ENCODE measurements around the gene JMJD7. TPM values are rescaled to one million over a fixed set of nuclear protein-coding genes. Genes with fewer than 3 reads are reported as not detected.
A peak's percentile ranks its signal among the peaks of the same experiment; 100 is the strongest.

The JMJD7 gene
- total RNA-seq, 2 experiments from 2014 or later, result 12.0 to 21.9 TPM

DNA sequence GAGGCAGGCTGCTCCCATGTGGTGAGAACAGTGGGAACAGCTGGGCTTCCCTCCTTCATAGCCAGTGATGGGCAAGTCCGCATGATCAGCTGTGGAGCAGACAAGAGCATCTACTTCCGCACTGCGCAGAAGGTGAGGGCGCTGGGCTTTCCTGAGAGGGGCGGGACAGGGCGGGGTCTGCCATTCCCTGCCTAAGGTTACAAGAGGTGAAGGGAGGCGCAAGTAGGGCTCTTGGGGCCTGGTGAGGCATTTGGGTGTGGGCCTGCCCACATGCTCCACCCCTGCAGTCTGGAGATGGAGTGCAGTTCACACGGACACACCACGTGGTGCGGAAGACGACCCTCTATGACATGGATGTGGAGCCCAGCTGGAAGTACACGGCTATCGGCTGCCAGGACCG, 10.6 kb upstream of the JMJD7 start:
- no peaks in the 10 kb centered on the region for H3K9me3 Mint-ChIP-seq (ENCODE audit: low read depth)
- CTCF ChIA-PET, result interaction anchor here (1.5 kb wide), 1 partner anchor 43 kb away, joined by 6 read pairs; the partner anchor contains the start of gene MAPKBP1
- H3K36me3 Mint-ChIP-seq, result peaks cover 6% of the 10 kb centered on the region
- no peak overlapping the region for H3K4me3 Mint-ChIP-seq
- ATAC-seq (no peak), DNase-seq (no peak)
- no peaks in the 10 kb centered on the region for H3K27me3 Mint-ChIP-seq
- H3K27ac Mint-ChIP-seq, result no peak overlapping the region
- H3K4me1 Mint-ChIP-seq, result peaks cover under 1% of the 10 kb centered on the region

DNA sequence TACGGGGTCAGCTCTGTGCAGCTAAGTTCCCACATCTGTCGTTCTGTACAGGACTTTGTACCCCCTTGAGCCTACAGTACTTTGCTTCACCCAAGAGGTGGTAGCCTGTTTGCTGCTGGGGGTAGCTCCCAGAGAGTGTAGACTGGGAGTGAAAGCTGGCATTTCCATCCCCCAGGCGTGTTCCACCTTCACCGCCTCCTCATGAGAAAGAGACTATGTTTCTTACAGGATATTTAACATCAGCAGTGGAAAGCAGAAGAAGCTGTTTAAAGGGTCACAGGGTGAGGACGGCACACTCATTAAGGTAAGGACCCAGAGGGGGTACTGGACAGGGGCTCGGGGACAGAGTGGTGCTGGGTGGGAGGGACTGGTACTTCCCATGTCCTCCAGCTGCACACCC, 10.1 kb upstream of the JMJD7 start:
- H3K27ac Mint-ChIP-seq, result no peak overlapping the region
- no peak overlapping the region for H3K4me3 Mint-ChIP-seq
- DNase-seq (no peak), ATAC-seq (no peak)
- H3K4me1 Mint-ChIP-seq, result no peaks in the 10 kb centered on the region
- peaks cover 6% of the 10 kb centered on the region for H3K36me3 Mint-ChIP-seq
- CTCF ChIA-PET, result interaction anchor here (1.5 kb wide), 1 partner anchor 44 kb away, joined by 6 read pairs; the partner anchor contains the start of gene MAPKBP1
- no peaks in the 10 kb centered on the region for H3K27me3 Mint-ChIP-seq
- H3K9me3 Mint-ChIP-seq (ENCODE audit: low read depth), result no peaks in the 10 kb centered on the region

DNA sequence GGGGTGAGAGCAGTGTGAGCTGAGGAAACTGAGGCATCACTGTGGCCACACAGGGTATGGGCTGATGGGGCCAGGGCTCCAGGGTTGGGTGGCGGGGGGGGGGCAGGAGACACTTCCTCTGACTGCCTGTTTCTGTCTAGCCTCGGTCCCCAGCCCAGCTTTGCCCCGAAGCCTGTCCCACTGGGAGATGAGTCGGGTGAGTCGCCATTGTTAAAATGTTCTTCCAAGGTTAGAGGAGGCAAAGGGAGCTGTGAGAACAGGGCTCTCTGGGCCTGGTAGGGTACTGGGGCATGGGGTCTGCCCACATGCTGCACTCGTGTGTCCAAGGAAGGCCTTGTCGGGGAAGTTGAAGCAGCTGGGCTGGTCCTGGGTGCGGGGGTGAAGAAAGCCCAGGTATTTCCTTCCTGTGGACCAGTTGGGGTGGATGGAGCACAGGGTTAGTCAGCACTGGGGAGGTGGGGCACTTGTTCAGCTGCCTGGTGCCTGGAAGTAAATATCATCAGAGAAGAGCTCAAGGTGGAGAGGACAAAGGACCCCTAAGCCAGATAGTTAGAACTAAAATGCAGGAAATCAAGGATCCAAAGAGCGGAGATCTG, 8.3 kb upstream of the JMJD7 start:
- CTCF ChIA-PET, result interaction anchor here (1.1 to 2.5 kb wide), 4 partner anchors 8 to 85 kb away, joined by 3 to 18 read pairs (median 6); partner anchors contain the start of gene MAPKBP1
- H3K27ac Mint-ChIP-seq, result no peak overlapping the region

DNA sequence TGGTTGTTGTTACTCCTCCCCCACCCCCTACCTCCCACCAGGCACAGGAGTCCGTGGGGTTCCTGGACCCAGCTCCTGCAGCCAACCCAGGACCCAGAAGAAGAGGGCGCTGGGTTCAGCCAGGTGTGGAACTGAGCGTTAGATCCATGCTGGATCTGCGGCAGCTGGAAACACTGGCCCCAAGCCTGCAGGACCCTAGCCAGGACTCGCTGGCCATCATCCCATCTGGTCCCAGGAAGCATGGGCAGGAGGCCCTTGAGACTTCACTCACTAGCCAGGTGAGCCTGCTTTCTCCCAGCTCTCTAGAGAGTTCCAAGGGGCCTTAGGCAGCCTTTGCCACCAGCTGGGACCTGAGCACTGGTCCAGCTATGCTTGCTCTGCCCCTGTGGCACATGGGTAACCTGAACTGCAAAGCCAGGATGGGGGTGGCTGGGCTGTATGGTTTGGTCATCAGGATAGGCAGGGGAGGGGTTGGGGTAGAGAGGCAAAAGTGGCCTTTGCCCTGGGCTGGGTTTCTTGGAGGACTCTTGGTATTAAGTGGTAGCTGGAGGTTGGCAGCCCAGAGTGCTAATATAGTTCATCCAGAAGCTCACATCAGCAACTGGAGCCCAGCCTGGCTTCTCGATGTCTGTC, 7.0 kb upstream of the JMJD7 start:
- DNase-seq (no peak), ATAC-seq (no peak)
- Mint-ChIP-seq H3K27ac (no peak overlapping the region), H3K4me1 (no peaks in the 10 kb centered on the region), H3K27me3 (no peaks in the 10 kb centered on the region), H3K9me3 (ENCODE audit: low read depth) (no peaks in the 10 kb centered on the region), H3K36me3 (peaks cover 4% of the 10 kb centered on the region), H3K4me3 (no peak overlapping the region)
- CTCF ChIA-PET, result interaction anchor here (1.8 to 2.5 kb wide), 3 partner anchors 9 to 84 kb away, joined by 4 to 18 read pairs (median 7); partner anchors contain the start of gene MAPKBP1

More for the DNA sequence above, 8.3 kb upstream of the JMJD7 start:
- H3K27me3 Mint-ChIP-seq, result no peaks in the 10 kb centered on the region
- ATAC-seq (no peak), DNase-seq (no peak)
- peaks cover 4% of the 10 kb centered on the region for H3K36me3 Mint-ChIP-seq
- H3K4me3 Mint-ChIP-seq, result no peak overlapping the region
- H3K4me1 Mint-ChIP-seq, result no peaks in the 10 kb centered on the region
- H3K9me3 Mint-ChIP-seq (ENCODE audit: low read depth), result no peaks in the 10 kb centered on the region

DNA sequence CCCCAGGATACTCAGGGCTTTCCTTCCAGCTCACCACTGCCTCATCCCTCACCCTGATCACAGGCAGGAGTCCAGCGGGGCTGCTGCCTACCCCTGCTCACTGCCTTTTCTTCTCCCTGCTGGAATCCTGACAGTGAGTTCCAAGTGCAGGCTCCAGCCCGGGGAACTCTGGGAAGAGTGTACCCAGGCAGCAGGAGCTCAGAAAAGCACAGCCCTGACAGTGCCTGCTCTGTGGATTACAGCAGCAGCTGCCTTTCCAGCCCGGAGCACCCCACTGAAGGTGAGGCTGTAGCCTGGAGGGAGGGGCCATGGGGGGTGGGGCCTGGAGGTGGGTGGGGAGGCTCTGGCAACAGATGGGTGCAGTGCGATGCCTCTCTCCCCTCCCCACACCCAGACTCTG, 6.1 kb upstream of the JMJD7 start:
- H3K27me3 Mint-ChIP-seq, result no peaks in the 10 kb centered on the region
- H3K4me1 Mint-ChIP-seq, result no peaks in the 10 kb centered on the region
- CTCF ChIA-PET, result interaction anchor here (2.5 kb wide), 2 partner anchors 10 to 48 kb away, joined by 7 to 18 read pairs; partner anchors contain the start of gene MAPKBP1
- DNase-seq (no peak), ATAC-seq (no peak)
- no peaks in the 10 kb centered on the region for H3K9me3 Mint-ChIP-seq (ENCODE audit: low read depth)
- H3K4me3 Mint-ChIP-seq, result no peak overlapping the region
- no peak overlapping the region for H3K27ac Mint-ChIP-seq
- peaks cover 4% of the 10 kb centered on the region for H3K36me3 Mint-ChIP-seq

DNA sequence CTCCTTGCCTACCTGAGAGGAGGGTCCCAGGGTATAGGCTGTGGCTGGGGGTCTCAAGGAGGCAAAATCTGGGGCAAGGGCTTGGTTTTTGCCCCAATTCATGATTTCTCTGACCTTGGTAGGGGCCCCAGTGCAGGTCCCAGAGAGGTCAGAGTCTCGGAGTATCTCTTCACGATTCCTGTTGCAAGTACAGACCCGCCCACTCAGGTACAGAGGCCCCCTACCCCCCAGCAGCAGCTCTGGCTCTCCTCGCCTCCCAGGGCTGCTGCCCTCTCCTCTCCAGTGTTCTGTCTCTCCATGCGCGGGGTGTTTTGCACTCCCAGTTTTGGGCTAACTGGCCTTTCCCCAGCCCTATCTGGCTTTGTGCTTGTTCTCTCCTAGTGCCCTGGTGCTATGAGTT, 5.4 kb upstream of the JMJD7 start:
- H3K4me1 Mint-ChIP-seq, result no peaks in the 10 kb centered on the region
- no peaks in the 10 kb centered on the region for H3K27me3 Mint-ChIP-seq
- peaks cover 4% of the 10 kb centered on the region for H3K36me3 Mint-ChIP-seq
- no peak overlapping the region for H3K27ac Mint-ChIP-seq
- no peak for DNase-seq
- H3K4me3 Mint-ChIP-seq, result no peak overlapping the region
- CTCF ChIA-PET, result no interaction called here
- H3K9me3 Mint-ChIP-seq (ENCODE audit: low read depth), result no peaks in the 10 kb centered on the region
- no peak for ATAC-seq

DNA sequence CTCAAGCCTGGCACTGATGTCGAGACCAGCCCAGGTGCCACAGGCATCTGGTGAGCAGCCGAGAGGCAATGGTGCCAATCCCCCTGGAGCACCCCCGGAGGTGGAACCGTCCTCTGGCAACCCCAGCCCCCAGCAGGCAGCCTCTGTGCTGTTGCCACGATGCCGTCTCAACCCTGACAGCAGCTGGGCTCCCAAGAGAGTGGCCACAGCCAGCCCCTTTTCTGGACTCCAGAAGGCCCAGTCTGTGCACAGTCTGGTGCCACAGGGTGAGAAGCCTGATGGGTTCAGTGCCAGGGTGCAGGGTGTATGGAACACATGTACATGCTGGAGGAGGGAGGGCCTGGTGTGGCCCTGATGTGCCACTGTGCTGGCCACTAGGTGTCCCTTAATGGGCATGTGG, 4.9 kb upstream of the JMJD7 start:
- H3K36me3 Mint-ChIP-seq, result peaks cover 4% of the 10 kb centered on the region

DNA sequence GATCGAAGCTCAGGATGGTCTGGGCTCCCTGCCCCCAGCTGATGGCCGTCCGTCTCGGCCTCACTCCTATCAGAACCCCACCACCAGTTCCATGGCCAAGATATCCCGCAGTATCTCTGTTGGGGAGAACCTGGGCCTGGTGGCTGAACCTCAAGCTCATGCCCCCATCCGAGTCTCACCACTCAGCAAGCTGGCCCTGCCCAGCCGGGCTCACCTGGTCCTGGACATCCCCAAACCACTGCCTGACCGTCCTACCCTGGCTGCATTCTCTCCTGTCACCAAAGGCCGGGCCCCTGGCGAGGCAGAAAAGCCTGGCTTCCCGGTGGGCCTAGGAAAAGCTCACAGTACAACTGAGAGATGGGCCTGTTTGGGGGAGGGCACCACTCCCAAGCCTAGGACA, 4.4 kb upstream of the JMJD7 start:
- DNase-seq, result no peak
- peaks cover 3% of the 10 kb centered on the region for H3K4me1 Mint-ChIP-seq
- no peak overlapping the region for H3K4me3 Mint-ChIP-seq
- CTCF ChIA-PET, result interaction anchor here (1.1 to 1.2 kb wide), 2 partner anchors 12 to 83 kb away, joined by 3 to 5 read pairs; no protein-coding TSS in a partner anchor
- no peak overlapping the region for H3K27ac Mint-ChIP-seq
- H3K9me3 Mint-ChIP-seq (ENCODE audit: low read depth), result no peaks in the 10 kb centered on the region
- no peaks in the 10 kb centered on the region for H3K27me3 Mint-ChIP-seq
- peaks cover 4% of the 10 kb centered on the region for H3K36me3 Mint-ChIP-seq
- no peak for ATAC-seq

More for the DNA sequence above, 4.9 kb upstream of the JMJD7 start:
- no peak for DNase-seq
- Mint-ChIP-seq H3K9me3 (ENCODE audit: low read depth) (no peaks in the 10 kb centered on the region), H3K4me1 (peaks cover 2% of the 10 kb centered on the region), H3K4me3 (no peak overlapping the region), H3K27me3 (no peaks in the 10 kb centered on the region), H3K27ac (no peak overlapping the region)
- no peak for ATAC-seq
- CTCF ChIA-PET, result interaction anchor here (1.1 to 1.2 kb wide), 2 partner anchors 11 to 84 kb away, joined by 3 to 5 read pairs; no protein-coding TSS in a partner anchor

DNA sequence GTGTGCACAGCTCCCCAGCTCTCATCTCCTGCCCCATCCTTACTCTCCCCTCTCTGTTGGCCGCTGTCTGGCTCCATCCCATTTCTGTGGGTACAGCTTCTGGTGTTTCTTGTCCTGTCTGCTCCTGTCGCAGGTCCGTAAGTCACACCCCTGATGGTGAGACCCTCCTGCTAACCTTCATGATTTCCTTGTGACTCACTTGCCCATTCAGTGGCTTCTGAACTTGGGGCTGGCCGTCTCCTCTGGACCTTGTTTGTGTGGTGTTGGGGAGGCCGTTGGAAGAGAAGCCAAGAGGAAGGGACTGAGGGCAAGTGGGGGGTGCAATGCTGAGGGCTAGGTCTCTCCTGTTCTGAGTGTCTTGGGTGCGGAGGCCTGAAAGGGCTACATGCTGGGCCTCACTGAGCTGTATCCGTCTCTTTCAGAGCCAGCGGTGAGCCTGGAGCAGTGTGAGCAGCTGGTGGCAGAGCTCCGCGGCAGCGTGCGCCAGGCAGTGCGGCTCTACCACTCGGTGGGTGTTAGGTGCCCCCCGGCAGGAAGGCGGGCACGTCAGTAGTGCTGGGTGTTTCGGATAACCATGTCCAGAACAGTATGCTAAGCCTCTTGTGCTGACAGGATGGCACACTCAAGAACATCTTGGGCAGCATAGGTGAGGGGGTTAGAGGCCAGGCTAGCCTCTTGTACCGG, 3.7 kb upstream of the JMJD7 start:
- peaks cover 2% of the 10 kb centered on the region for H3K36me3 Mint-ChIP-seq
- H3K4me1 Mint-ChIP-seq, result peaks cover 9% of the 10 kb centered on the region
- no peak for DNase-seq
- H3K27me3 Mint-ChIP-seq, result no peaks in the 10 kb centered on the region
- CTCF ChIA-PET, result interaction anchor here (1.1 to 1.7 kb wide), 3 partner anchors 12 to 82 kb away, joined by 3 to 8 read pairs (median 5); no protein-coding TSS in a partner anchor
- H3K27ac Mint-ChIP-seq, result no peak overlapping the region
- H3K9me3 Mint-ChIP-seq (ENCODE audit: low read depth), result no peaks in the 10 kb centered on the region
- no peak for ATAC-seq
- no peak overlapping the region for H3K4me3 Mint-ChIP-seq

DNA sequence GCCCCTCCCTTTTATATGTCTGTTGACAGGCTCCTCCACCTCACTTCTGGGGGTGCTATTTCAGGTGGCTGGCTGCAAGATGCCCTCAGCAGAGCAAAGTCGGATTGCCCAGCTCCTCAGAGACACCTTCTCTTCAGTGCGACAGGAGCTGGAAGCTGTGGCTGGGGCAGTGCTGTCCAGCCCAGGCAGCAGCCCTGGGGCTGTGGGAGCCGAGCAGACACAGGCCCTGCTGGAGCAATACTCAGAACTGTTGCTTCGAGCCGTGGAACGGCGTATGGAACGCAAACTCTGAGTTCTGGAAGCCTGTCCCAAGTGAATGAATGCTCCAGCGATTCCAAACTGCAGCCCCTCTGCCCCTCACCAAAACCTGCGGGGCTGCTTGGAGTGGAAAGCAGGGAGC, 2.7 kb upstream of the JMJD7 start:
- CTCF ChIA-PET, result interaction anchor here (1.7 kb wide), 1 partner anchor 15 kb away, joined by 8 read pairs; no protein-coding TSS in a partner anchor
- ATAC-seq (no peak), DNase-seq (no peak)
- Mint-ChIP-seq H3K27me3 (peaks cover 2% of the 10 kb centered on the region), H3K27ac (no peak overlapping the region), H3K4me1 (peaks cover 14% of the 10 kb centered on the region), H3K9me3 (ENCODE audit: low read depth) (no peaks in the 10 kb centered on the region), H3K36me3 (peaks cover 2% of the 10 kb centered on the region), H3K4me3 (no peak overlapping the region)

DNA sequence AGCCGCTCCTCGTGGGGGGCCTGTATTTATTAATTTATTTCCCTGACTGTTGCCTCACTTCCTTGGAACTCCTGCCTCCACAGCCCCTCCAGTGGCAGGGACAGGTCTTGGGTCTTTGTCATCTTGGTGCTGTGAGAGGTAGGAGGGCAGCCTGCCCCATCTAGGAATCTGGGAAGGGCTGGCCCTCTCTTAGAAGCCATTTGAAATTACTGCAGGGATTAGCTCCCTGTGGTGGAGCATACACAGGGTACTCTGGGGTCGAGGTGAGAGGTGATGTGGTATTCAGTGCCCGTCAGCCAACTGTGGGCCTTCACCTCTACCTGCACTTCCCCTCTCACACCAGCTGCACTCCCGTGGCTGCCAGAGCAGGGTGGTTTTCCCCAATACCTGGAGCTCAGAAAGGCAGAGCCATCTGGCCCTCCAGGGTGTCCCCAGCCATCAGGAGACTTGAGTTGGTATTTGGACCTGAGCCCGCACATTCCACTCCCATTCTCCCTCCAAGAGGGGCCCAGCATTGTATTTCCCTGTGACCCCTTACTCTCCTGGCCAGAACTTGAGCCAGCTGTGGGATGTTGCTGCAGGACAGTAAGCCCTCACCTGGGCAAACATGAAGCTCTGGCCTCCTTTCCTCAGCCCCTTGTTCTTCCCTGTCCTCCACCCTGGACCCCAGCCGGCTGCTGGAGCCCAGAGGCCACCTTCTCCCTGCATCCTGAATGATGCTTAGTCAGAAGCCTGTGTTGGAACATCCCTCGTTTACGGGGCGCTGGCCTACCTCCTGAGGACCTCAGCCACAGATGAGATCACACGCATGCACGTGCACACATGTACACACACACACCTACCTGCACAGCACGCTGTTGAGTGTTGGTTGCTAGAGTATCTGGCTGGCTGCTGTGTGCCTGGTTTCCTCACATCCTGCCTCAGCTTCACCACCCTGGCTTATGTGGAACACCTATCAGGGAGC, 2.0 kb upstream of the JMJD7 start:
- no peak overlapping the region for H3K27ac Mint-ChIP-seq
- peaks cover 2% of the 10 kb centered on the region for H3K27me3 Mint-ChIP-seq
- CTCF ChIA-PET, result interaction anchor here (1.7 to 3.0 kb wide), 4 partner anchors 14 to 79 kb away, joined by 8 to 24 read pairs (median 14); partner anchors contain the start of gene MAPKBP1
- no peak for DNase-seq
- H3K9me3 Mint-ChIP-seq (ENCODE audit: low read depth), result no peaks in the 10 kb centered on the region
- peaks cover 18% of the 10 kb centered on the region for H3K4me1 Mint-ChIP-seq
- peaks cover 2% of the 10 kb centered on the region for H3K36me3 Mint-ChIP-seq
- H3K4me3 Mint-ChIP-seq, result no peak overlapping the region
- no peak for ATAC-seq

DNA sequence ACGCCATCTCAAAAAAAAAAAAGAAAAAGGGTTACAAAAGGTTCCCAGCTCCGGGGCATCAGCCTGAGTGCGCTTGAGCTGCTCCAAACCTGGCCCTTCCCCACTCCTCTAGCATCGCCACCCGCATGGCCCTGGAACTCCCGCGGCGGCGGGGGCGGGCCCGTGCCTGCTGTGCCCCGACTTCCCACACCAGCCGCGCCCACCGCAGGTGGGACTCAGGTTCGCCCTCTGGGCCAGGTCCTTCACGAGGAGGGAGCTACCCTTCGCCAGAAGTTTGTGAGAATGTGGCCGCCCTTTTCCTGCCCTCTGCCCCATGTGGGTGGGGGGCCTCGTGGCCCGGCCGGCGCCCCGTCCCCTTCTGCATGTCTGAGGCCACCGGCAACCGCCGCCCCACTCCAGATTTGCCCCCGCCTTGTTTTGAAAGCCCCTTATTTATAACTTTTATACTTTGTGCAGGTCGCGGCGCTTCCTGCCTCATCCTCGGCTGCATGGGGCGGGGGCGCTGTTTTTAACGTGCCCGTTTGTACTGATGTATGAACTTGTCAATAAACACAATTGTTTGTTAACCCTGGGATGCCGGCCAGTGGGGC, 507 bp upstream of the JMJD7 start:
- peak overlapping the region; percentile 71 for H3K27ac Mint-ChIP-seq

More for the DNA sequence above, 507 bp upstream of the JMJD7 start:
- DNase-seq (no peak), ATAC-seq (peak; percentile 5)
- peak overlapping the region; percentile 81 for H3K4me3 Mint-ChIP-seq
- H3K9me3 Mint-ChIP-seq (ENCODE audit: low read depth), result no peaks in the 10 kb centered on the region
- peaks cover 2% of the 10 kb centered on the region for H3K27me3 Mint-ChIP-seq
- CTCF ChIA-PET, result interaction anchor here (0.9 to 3.0 kb wide), 4 partner anchors 15 to 77 kb away, joined by 3 to 24 read pairs (median 14); partner anchors contain the start of gene MAPKBP1
- H3K4me1 Mint-ChIP-seq, result peaks cover 33% of the 10 kb centered on the region
- peaks cover 4% of the 10 kb centered on the region for H3K36me3 Mint-ChIP-seq

All from activated CD8-positive, alpha-beta memory T cell treated with anti-CD3 and anti-CD28 coated beads, Interleukin-2, amount 10 ng/mL, durations not matched to agents 7 days and 5 days (primary cell).